ENCODE measurements around the gene ZNF837. TPM values are rescaled to one million over a fixed set of nuclear protein-coding genes. Genes with fewer than 3 reads are reported as not detected.

The ZNF837 gene
- total and polyA plus RNA-seq, 2 of the 13 experiments (the other 11 are each of a cell fraction or from before 2014, with no cell fraction given): 0.29 to 1.3 TPM

DNA sequence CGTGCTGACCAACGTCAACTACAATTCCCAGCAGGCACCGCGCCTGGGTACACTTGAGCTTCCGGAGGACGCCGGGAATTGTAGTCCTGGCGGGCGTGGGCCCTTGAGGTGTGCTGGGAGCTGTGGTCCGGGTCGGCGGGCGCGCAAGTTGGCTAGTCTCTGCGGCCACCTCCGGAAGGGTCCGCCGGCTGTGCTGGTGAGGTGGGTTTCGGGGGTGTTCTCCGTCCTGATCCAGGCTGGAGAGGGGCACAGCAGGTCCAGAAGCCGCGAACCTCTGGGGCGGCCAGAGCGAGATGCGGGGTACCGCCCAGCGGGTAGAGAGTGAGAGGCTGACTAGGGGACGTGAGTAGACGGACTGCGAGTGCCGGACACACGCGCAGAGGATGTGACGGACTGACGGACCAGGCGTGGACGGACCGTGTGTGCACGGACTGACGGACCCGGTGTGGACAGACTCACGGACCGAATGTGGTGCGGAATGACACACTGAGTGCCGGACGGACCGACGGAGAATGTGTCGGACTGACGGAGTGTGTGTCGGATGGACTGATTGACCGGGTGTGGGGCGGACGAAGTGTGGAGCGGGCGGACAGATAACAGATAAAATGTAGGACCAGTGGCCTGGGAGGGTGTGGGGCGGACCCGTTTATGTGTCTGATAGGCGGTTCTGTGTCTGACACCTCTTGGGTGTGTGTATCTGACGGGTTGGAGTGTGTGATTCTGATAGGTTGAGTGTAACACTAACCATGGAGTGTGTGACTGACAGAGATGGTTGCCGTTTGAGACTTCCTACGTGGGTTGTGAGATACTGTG is 53.7 kb downstream of the ZNF837 start, which contains the start of gene ZSCAN22 (continued):
- TF ChIP-seq HOXD1 (CRISPR knock-in tag; IDR thresholded peaks at IDR 0.05) (peak; percentile 84; the same call in 1 of the 2 replicates), TSC22D2 (CRISPR knock-in tag; IDR thresholded peaks at IDR 0.05; ENCODE audit: borderline replicate concordance) (no peak; the same call in 1 of the 2 replicates), PCBP1 (IDR thresholded peaks at IDR 0.05; ENCODE audit: borderline replicate concordance, low read depth, low read length) (0 out of 2 replicates have a peak, but pooled peaks have one; percentile 80), HMGA1 (CRISPR knock-in tag; conservative IDR thresholded peaks at IDR 0.05) (no peak), GATA4 (IDR thresholded peaks at IDR 0.05; ENCODE audit: borderline replicate concordance, low read depth) (0 out of 2 replicates have a peak, but pooled peaks have one; percentile 3), NKX3-1 (CRISPR knock-in tag; IDR thresholded peaks at IDR 0.05) (0 out of 2 replicates have a peak, but pooled peaks have one; percentile 65), NAIF1 (CRISPR knock-in tag; IDR thresholded peaks at IDR 0.05; ENCODE audit: borderline replicate concordance) (peak; percentile 43; the same call in 1 of the 2 replicates), MXD4 (CRISPR knock-in tag; IDR thresholded peaks at IDR 0.05) (no peak), ZNF644 (CRISPR knock-in tag; IDR thresholded peaks at IDR 0.05; ENCODE audit: low read depth) (no peak), ZNF746 (CRISPR knock-in tag; IDR thresholded peaks at IDR 0.05) (no peak), MTF1 (CRISPR knock-in tag; IDR thresholded peaks at IDR 0.05) (no peak), DNMT1 (CRISPR knock-in tag; IDR thresholded peaks at IDR 0.05) (peak; percentile 88; the same call in 1 of the 2 replicates), RBM22 (optimal IDR thresholded peaks at IDR 0.05; ENCODE audit: low read length) (no peak), CAMTA2 (CRISPR knock-in tag; IDR thresholded peaks at IDR 0.05; ENCODE audit: borderline replicate concordance) (no peak; the same call in 1 of the 2 replicates)
- TF ChIP-seq, protein P1, sequence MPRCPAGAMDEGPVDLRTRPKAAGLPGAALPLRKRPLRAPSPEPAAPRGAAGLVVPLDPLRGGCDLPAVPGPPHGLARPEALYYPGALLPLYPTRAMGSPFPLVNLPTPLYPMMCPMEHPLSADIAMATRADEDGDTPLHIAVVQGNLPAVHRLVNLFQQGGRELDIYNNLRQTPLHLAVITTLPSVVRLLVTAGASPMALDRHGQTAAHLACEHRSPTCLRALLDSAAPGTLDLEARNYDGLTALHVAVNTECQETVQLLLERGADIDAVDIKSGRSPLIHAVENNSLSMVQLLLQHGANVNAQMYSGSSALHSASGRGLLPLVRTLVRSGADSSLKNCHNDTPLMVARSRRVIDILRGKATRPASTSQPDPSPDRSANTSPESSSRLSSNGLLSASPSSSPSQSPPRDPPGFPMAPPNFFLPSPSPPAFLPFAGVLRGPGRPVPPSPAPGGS (CRISPR knock-in tag; IDR thresholded peaks at IDR 0.05): peak; percentile 81; the same call in 1 of the 2 replicates
- TF ChIP-seq, protein P2, sequence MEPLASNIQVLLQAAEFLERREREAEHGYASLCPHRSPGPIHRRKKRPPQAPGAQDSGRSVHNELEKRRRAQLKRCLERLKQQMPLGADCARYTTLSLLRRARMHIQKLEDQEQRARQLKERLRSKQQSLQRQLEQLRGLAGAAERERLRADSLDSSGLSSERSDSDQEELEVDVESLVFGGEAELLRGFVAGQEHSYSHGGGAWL (CRISPR knock-in tag; IDR thresholded peaks at IDR 0.05): peak; percentile 73
- TF ChIP-seq, protein P3, sequence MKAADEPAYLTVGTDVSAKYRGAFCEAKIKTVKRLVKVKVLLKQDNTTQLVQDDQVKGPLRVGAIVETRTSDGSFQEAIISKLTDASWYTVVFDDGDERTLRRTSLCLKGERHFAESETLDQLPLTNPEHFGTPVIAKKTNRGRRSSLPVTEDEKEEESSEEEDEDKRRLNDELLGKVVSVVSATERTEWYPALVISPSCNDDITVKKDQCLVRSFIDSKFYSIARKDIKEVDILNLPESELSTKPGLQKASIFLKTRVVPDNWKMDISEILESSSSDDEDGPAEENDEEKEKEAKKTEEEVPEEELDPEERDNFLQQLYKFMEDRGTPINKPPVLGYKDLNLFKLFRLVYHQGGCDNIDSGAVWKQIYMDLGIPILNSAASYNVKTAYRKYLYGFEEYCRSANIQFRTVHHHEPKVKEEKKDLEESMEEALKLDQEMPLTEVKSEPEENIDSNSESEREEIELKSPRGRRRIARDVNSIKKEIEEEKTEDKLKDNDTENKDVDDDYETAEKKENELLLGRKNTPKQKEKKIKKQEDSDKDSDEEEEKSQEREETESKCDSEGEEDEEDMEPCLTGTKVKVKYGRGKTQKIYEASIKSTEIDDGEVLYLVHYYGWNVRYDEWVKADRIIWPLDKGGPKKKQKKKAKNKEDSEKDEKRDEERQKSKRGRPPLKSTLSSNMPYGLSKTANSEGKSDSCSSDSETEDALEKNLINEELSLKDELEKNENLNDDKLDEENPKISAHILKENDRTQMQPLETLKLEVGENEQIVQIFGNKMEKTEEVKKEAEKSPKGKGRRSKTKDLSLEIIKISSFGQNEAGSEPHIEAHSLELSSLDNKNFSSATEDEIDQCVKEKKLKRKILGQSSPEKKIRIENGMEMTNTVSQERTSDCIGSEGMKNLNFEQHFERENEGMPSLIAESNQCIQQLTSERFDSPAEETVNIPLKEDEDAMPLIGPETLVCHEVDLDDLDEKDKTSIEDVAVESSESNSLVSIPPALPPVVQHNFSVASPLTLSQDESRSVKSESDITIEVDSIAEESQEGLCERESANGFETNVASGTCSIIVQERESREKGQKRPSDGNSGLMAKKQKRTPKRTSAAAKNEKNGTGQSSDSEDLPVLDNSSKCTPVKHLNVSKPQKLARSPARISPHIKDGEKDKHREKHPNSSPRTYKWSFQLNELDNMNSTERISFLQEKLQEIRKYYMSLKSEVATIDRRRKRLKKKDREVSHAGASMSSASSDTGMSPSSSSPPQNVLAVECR (CRISPR knock-in tag; IDR thresholded peaks at IDR 0.05; ENCODE audit: borderline replicate concordance): peak; percentile 97
- TF ChIP-seq, protein P4, sequence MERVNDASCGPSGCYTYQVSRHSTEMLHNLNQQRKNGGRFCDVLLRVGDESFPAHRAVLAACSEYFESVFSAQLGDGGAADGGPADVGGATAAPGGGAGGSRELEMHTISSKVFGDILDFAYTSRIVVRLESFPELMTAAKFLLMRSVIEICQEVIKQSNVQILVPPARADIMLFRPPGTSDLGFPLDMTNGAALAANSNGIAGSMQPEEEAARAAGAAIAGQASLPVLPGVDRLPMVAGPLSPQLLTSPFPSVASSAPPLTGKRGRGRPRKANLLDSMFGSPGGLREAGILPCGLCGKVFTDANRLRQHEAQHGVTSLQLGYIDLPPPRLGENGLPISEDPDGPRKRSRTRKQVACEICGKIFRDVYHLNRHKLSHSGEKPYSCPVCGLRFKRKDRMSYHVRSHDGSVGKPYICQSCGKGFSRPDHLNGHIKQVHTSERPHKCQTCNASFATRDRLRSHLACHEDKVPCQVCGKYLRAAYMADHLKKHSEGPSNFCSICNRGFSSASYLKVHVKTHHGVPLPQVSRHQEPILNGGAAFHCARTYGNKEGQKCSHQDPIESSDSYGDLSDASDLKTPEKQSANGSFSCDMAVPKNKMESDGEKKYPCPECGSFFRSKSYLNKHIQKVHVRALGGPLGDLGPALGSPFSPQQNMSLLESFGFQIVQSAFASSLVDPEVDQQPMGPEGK (CRISPR knock-in tag; IDR thresholded peaks at IDR 0.05): no peak
- TF ChIP-seq, protein P5, sequence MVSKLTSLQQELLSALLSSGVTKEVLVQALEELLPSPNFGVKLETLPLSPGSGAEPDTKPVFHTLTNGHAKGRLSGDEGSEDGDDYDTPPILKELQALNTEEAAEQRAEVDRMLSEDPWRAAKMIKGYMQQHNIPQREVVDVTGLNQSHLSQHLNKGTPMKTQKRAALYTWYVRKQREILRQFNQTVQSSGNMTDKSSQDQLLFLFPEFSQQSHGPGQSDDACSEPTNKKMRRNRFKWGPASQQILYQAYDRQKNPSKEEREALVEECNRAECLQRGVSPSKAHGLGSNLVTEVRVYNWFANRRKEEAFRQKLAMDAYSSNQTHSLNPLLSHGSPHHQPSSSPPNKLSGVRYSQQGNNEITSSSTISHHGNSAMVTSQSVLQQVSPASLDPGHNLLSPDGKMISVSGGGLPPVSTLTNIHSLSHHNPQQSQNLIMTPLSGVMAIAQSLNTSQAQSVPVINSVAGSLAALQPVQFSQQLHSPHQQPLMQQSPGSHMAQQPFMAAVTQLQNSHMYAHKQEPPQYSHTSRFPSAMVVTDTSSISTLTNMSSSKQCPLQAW (CRISPR knock-in tag; IDR thresholded peaks at IDR 0.05): peak; percentile 91
